Hepatocyte (in vitro differentiated cells): ENCODE data around the gene HERC5. TPM values are rescaled to one million over a fixed set of nuclear protein-coding genes. Genes with fewer than 3 reads are reported as not detected.

Experiments used
- DNase-seq: peaks from one replicate; pipeline ENCODE4 v3.0.0-alpha.2; 2016; ENCODE audit warnings: low spot score
- H2AFZ ChIP-seq: fragments of 200-600 bp; sonication (generic); 2 replicates; pipeline ENCODE4 v1.6.0; 2016; ENCODE audit warnings: antibody characterized with exemption, mild to moderate bottlenecking
- H3K27ac ChIP-seq: fragments of 200-600 bp; sonication (generic); 2 replicates; pipeline ENCODE4 v1.5.1; 2016; ENCODE audit warnings: mild to moderate bottlenecking
- H3K27me3 ChIP-seq: fragments of 200-600 bp; sonication (generic); 2 replicates; pipeline ENCODE4 v1.6.1; 2016
- H3K36me3 ChIP-seq: fragments of 200-600 bp; sonication (generic); replicated peaks from 2 replicates; pipeline ENCODE4 v1.5.1; 2016; ENCODE audit warnings: low read depth; ENCODE audit not compliant: insufficient read depth
- H3K4me1 ChIP-seq: fragments of 200-600 bp; sonication (generic); 2 replicates; pipeline ENCODE4 v1.5.1; 2016; ENCODE audit warnings: mild to moderate bottlenecking, moderate library complexity; ENCODE audit not compliant: insufficient read depth
- H3K4me2 ChIP-seq: fragments of 200-600 bp; sonication (generic); 2 replicates; pipeline ENCODE4 v1.6.0; 2016
- H3K4me3 ChIP-seq: fragments of 200-600 bp; sonication (generic); 2 replicates; pipeline ENCODE4 v1.5.1; 2016; ENCODE audit warnings: mild to moderate bottlenecking
- H3K79me2 ChIP-seq: fragments of 200-600 bp; sonication (generic); 2 replicates; pipeline ENCODE4 v1.6.0; 2017; ENCODE audit warnings: mild to moderate bottlenecking
- H3K9me2 ChIP-seq: fragments of 200-600 bp; sonication (generic); replicated peaks from 2 replicates; pipeline ENCODE4 v1.6.0; 2017; ENCODE audit warnings: mild to moderate bottlenecking; ENCODE audit not compliant: insufficient read depth
- H3K9me3 ChIP-seq: fragments of 200-600 bp; sonication (generic); 2 replicates; pipeline ENCODE4 v1.5.1; 2016; ENCODE audit warnings: low read depth, mild to moderate bottlenecking
- H4K20me1 ChIP-seq: fragments of 200-600 bp; sonication (generic); 2 replicates; pipeline ENCODE4 v1.6.0; 2016; ENCODE audit warnings: mild to moderate bottlenecking; ENCODE audit not compliant: insufficient read depth, poor library complexity, severe bottlenecking
- CTCF ChIP-seq: fragments of 200-600 bp; sonication (generic); IDR thresholded peaks from 2 replicates; pipeline ENCODE4 v1.5.1; 2016; ENCODE audit warnings: antibody characterized with exemption, mild to moderate bottlenecking; ENCODE audit not compliant: poor library complexity
- EZH2 ChIP-seq: fragments of 200-600 bp; sonication (generic); IDR thresholded peaks from 2 replicates; pipeline ENCODE4 v1.6.1; 2016; ENCODE audit warnings: antibody characterized with exemption, mild to moderate bottlenecking, borderline replicate concordance
- EZH2phosphoT487 ChIP-seq: fragments of 200-600 bp; sonication (generic); IDR thresholded peaks from one replicate; pipeline ENCODE4 v1.6.1; 2018; ENCODE audit warnings: antibody characterized with exemption, mild to moderate bottlenecking, low read depth, moderate library complexity; ENCODE audit not compliant: unreplicated experiment, severe bottlenecking
- WGBS: methylation state at CpG from one replicate; pipeline ENCODE4 v1.1.6; 2016; ENCODE audit warnings: low lambda C conversion rate; ENCODE audit errors: missing lambda C conversion rate; 5-methylcytosine and 5-hydroxymethylcytosine counted together
- polyA plus RNA-seq: library from polyadenylated mRNA; unstranded; fragments of >200 nt; fragmentation: Nextera tagmentation; extraction: Ambion mirVana; gene quantifications from 2 replicates; pipeline ENCODE4 v1.2.1, GENCODE V29; 2016
- total RNA-seq: library from RNA; depleted of rRNA; stranded (reverse); fragments of >200 nt; gene quantifications from 2 replicates; pipeline ENCODE4 v1.2.3, GENCODE V29; 2014

HERC5 gene
- total and polyA plus RNA-seq, 2 experiments from 2014 or later, result 1.7 to 2.8 TPM

GRCh38 chr4:88439161-88439760, 17.7 kb upstream of the HERC5 start:
- H4K20me1 ChIP-seq, result no peaks in the 10 kb centered on the region
- no peaks in the 10 kb centered on the region for H3K4me1 ChIP-seq
- H2AFZ ChIP-seq, result no peak overlapping the region
- no peak for DNase-seq
- no peaks in the 10 kb centered on the region for H3K9me3 ChIP-seq
- no peak for TF ChIP-seq CTCF
- TF ChIP-seq EZH2, result no peak
- WGBS, result 97% methylated on average over 3 of the region's 3 CpGs
- no peaks in the 10 kb centered on the region for H3K79me2 ChIP-seq
- no peak overlapping the region for H3K4me2 ChIP-seq
- H3K4me3 ChIP-seq, result no peak overlapping the region
- H3K27ac ChIP-seq, result no peak overlapping the region
- H3K36me3 ChIP-seq, result no peaks in the 10 kb centered on the region
- no peaks in the 10 kb centered on the region for H3K9me2 ChIP-seq
- H3K27me3 ChIP-seq, result no peaks in the 10 kb centered on the region

- no peak overlapping the region for H2AFZ ChIP-seq
- no peaks in the 10 kb centered on the region for H4K20me1 ChIP-seq
- no peak for DNase-seq
- H3K27ac ChIP-seq, result no peak overlapping the region
- no peak overlapping the region for H3K4me2 ChIP-seq
- no peaks in the 10 kb centered on the region for H3K36me3 ChIP-seq
- H3K27me3 ChIP-seq, result no peaks in the 10 kb centered on the region
- H3K9me2 ChIP-seq, result no peaks in the 10 kb centered on the region
- H3K79me2 ChIP-seq, result no peaks in the 10 kb centered on the region
- no peaks in the 10 kb centered on the region for H3K4me1 ChIP-seq
- no peaks in the 10 kb centered on the region for H3K9me3 ChIP-seq
- 100% methylated on average over 1 of the region's 1 CpG for WGBS
- no peak overlapping the region for H3K4me3 ChIP-seq
- TF ChIP-seq EZH2, result no peak
- no peak for TF ChIP-seq EZH2phosphoT487
- no peak for TF ChIP-seq CTCF
Measured at GRCh38 chr4:88440146-88440545, 16.8 kb upstream of the HERC5 start.

GRCh38 chr4:88441696-88442095, 15.2 kb upstream of the HERC5 start:
- TF ChIP-seq EZH2 (no peak), CTCF (no peak), EZH2phosphoT487 (no peak)
- H3K4me2 ChIP-seq, result no peak overlapping the region
- no peak overlapping the region for H3K27ac ChIP-seq
- H3K9me3 ChIP-seq, result no peaks in the 10 kb centered on the region
- H3K27me3 ChIP-seq, result no peaks in the 10 kb centered on the region
- DNase-seq, result no peak
- no peaks in the 10 kb centered on the region for H3K4me1 ChIP-seq
- no peaks in the 10 kb centered on the region for H3K79me2 ChIP-seq
- H3K4me3 ChIP-seq, result no peak overlapping the region
- H4K20me1 ChIP-seq, result no peaks in the 10 kb centered on the region
- H2AFZ ChIP-seq, result no peak overlapping the region
- H3K36me3 ChIP-seq, result no peaks in the 10 kb centered on the region
- H3K9me2 ChIP-seq, result no peaks in the 10 kb centered on the region

GRCh38 chr4:88442689-88443191, 14.2 kb upstream of the HERC5 start:
- H3K27me3 ChIP-seq, result no peaks in the 10 kb centered on the region
- DNase-seq, result no peak
- no peaks in the 10 kb centered on the region for H4K20me1 ChIP-seq
- WGBS, result 96% methylated on average over 1 of the region's 1 CpG
- no peak overlapping the region for H3K4me3 ChIP-seq
- H3K4me2 ChIP-seq, result no peak overlapping the region
- no peak for TF ChIP-seq EZH2phosphoT487
- no peak for TF ChIP-seq CTCF
- no peak for TF ChIP-seq EZH2
- no peaks in the 10 kb centered on the region for H3K9me3 ChIP-seq
- H3K36me3 ChIP-seq, result no peaks in the 10 kb centered on the region
- no peaks in the 10 kb centered on the region for H3K9me2 ChIP-seq
- no peaks in the 10 kb centered on the region for H3K4me1 ChIP-seq
- H3K79me2 ChIP-seq, result no peaks in the 10 kb centered on the region
- H2AFZ ChIP-seq, result no peak overlapping the region
- H3K27ac ChIP-seq, result no peak overlapping the region
